ENCODE data around the gene MAP10.

The MAP10 gene

DNA sequence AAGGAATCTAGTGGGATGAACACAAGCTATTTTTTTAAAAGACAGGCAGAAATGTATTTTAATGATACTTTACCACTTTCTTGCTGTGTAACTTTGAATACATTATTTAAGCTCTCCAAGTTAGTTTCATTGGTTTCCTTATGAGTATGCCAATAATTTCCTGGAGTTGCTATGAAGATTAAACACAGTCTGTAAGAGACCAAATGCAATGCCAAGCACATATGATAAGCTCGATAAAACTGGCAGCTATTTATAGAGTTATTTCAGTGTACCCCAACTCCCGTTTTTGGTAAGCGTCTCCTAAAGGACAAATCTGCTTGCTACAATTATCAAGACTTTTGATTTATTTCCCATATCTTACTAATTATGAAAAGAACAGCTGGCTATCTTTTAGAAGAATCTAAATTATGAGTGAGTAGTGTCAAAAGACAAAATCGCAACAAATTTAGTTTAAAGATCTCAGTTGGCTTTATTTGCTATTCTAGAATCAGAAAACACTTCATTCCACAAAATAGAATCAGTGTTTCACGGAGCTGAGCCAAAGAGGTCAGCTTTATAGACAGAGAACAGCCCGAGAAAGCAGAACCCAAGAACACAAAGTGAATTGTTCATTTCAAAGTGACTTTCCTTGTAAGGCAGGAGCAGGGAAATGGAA lies 7.2 kb upstream of the MAP10 start:
- Histone ChIP-seq H3K9me3 (ENCODE audit: severe bottlenecking) (no peaks in the 10 kb centered on the region), H3K27ac (ENCODE audit: poor library complexity, severe bottlenecking) (no peak overlapping the region), H3K27me3 (ENCODE audit: insufficient read depth, poor library complexity, severe bottlenecking) (no peaks in the 10 kb centered on the region), H3K36me3 (ENCODE audit: low read depth) (no peaks in the 10 kb centered on the region), H3K4me3 (ENCODE audit: severe bottlenecking) (no peak overlapping the region), H3K4me1 (ENCODE audit: insufficient read depth, poor library complexity, severe bottlenecking) (peaks cover 6% of the 10 kb centered on the region)
- TF ChIP-seq, protein P1, sequence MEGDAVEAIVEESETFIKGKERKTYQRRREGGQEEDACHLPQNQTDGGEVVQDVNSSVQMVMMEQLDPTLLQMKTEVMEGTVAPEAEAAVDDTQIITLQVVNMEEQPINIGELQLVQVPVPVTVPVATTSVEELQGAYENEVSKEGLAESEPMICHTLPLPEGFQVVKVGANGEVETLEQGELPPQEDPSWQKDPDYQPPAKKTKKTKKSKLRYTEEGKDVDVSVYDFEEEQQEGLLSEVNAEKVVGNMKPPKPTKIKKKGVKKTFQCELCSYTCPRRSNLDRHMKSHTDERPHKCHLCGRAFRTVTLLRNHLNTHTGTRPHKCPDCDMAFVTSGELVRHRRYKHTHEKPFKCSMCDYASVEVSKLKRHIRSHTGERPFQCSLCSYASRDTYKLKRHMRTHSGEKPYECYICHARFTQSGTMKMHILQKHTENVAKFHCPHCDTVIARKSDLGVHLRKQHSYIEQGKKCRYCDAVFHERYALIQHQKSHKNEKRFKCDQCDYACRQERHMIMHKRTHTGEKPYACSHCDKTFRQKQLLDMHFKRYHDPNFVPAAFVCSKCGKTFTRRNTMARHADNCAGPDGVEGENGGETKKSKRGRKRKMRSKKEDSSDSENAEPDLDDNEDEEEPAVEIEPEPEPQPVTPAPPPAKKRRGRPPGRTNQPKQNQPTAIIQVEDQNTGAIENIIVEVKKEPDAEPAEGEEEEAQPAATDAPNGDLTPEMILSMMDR (IDR thresholded peaks at IDR 0.05; ENCODE audit: poor library complexity, severe bottlenecking): no peak
- ATAC-seq (ENCODE audit: low read depth) (no peak), DNase-seq (ENCODE audit: low spot score) (no peak)

DNA sequence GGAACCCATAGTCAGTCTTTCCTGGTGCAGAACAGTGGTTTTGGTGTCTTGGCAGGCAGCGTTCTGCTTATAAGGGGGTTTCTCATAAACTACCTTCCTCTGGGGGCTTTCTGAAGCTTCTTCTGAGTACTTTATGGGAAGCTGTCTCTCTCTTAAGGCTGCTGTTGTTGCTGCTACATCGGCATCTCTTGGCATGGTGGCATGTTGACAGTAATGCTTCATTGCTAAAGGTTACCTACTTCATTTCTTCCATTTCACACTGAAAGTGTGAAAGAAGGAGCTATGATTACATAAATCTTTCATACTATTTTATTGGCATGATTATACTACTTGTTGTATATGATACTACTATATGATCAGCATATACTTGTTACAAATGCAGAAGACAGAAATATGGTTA lies 6.3 kb upstream of the MAP10 start:
- H3K4me1 ChIP-seq (ENCODE audit: insufficient read depth, poor library complexity, severe bottlenecking): peaks cover 3% of the 10 kb centered on the region
- no peak overlapping the region for H3K27ac ChIP-seq (ENCODE audit: poor library complexity, severe bottlenecking)
- H3K36me3 ChIP-seq (ENCODE audit: low read depth): no peaks in the 10 kb centered on the region
- no peaks in the 10 kb centered on the region for H3K27me3 ChIP-seq (ENCODE audit: insufficient read depth, poor library complexity, severe bottlenecking)
- H3K4me3 ChIP-seq (ENCODE audit: severe bottlenecking): no peak overlapping the region
- no peak for ATAC-seq (ENCODE audit: low read depth)
- no peak for DNase-seq (ENCODE audit: low spot score)
- TF ChIP-seq, protein P1 (IDR thresholded peaks at IDR 0.05; ENCODE audit: poor library complexity, severe bottlenecking): no peak
- no peaks in the 10 kb centered on the region for H3K9me3 ChIP-seq (ENCODE audit: severe bottlenecking)

DNA sequence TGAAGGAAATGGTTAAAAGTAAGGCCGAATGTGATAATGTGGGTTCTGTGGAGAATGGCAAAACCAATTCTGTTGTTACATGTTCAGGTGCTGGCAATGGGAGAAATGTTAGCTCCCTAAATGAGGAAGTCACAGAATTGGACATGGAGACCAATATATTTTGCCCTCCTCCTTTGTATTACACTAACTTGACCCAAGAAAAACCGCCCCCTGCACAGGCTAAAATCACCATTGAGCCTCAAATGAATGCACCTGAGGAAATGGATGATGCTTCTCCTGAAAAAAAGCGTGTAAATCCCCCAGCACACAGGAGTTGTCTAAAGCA lies 932 bp downstream of the MAP10 start:
- Histone ChIP-seq H3K27ac (ENCODE audit: poor library complexity, severe bottlenecking) (no peak overlapping the region), H3K36me3 (ENCODE audit: low read depth) (no peaks in the 10 kb centered on the region), H3K4me3 (ENCODE audit: severe bottlenecking) (no peak overlapping the region), H3K9me3 (ENCODE audit: severe bottlenecking) (no peaks in the 10 kb centered on the region), H3K4me1 (ENCODE audit: insufficient read depth, poor library complexity, severe bottlenecking) (no peaks in the 10 kb centered on the region), H3K27me3 (ENCODE audit: insufficient read depth, poor library complexity, severe bottlenecking) (no peaks in the 10 kb centered on the region)
- TF ChIP-seq, protein P1 (IDR thresholded peaks at IDR 0.05; ENCODE audit: poor library complexity, severe bottlenecking): no peak
- DNase-seq (ENCODE audit: low spot score) (no peak), ATAC-seq (ENCODE audit: low read depth) (no peak)

DNA sequence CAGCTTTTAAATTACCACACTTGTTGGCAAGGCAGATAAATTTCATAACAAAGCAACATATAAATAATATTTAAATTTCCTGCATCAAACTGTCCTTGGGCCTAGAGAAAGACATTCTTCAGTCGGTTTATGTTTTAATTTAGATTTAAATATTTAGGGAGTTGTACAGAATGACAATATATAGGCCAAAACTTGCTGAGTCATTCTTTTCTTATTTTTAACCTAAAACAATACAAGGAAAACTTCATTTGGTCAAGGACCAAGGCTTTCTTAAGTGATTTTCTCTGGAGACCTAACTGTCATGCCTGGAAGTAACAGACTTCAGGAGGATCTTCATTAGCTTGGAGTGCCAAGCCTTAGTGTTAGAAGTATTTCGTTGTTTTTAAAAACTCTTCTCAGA lies 5.6 kb downstream of the MAP10 start:
- TF ChIP-seq, protein P1 (IDR thresholded peaks at IDR 0.05; ENCODE audit: poor library complexity, severe bottlenecking): no peak
- H3K4me3 ChIP-seq (ENCODE audit: severe bottlenecking): no peak overlapping the region
- H3K36me3 ChIP-seq (ENCODE audit: low read depth): no peaks in the 10 kb centered on the region
- DNase-seq (ENCODE audit: low spot score) (no peak), ATAC-seq (ENCODE audit: low read depth) (no peak)
- no peak overlapping the region for H3K27ac ChIP-seq (ENCODE audit: poor library complexity, severe bottlenecking)
- no peaks in the 10 kb centered on the region for H3K27me3 ChIP-seq (ENCODE audit: insufficient read depth, poor library complexity, severe bottlenecking)
- H3K9me3 ChIP-seq (ENCODE audit: severe bottlenecking): no peaks in the 10 kb centered on the region
- no peaks in the 10 kb centered on the region for H3K4me1 ChIP-seq (ENCODE audit: insufficient read depth, poor library complexity, severe bottlenecking)

DNA sequence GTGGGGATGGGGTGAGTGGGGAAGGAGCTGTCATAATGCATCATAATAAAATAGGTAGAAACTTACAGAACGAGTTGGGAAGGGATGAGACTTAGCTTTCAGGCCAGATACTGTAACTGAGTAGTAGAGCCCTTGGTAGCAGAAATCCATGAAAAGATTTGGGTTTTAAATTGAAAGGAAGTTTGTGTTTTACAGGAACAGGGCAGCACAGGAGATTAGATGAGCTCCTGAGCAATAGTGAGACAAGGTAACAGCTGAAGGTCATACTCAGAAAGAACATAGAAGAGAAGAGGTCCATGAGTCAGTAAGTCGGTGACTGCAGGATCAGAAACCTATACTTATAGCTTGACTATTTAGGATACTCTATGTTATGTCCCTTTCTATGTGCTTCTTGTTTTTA lies 7.3 kb downstream of the MAP10 start:
- no peaks in the 10 kb centered on the region for H3K36me3 ChIP-seq (ENCODE audit: low read depth)
- no peak overlapping the region for H3K4me3 ChIP-seq (ENCODE audit: severe bottlenecking)
- H3K4me1 ChIP-seq (ENCODE audit: insufficient read depth, poor library complexity, severe bottlenecking): no peaks in the 10 kb centered on the region
- TF ChIP-seq, protein P1 (IDR thresholded peaks at IDR 0.05; ENCODE audit: poor library complexity, severe bottlenecking): no peak
- no peaks in the 10 kb centered on the region for H3K9me3 ChIP-seq (ENCODE audit: severe bottlenecking)
- DNase-seq (ENCODE audit: low spot score): no peak
- no peak for ATAC-seq (ENCODE audit: low read depth)
- H3K27me3 ChIP-seq (ENCODE audit: insufficient read depth, poor library complexity, severe bottlenecking): no peaks in the 10 kb centered on the region
- H3K27ac ChIP-seq (ENCODE audit: poor library complexity, severe bottlenecking): no peak overlapping the region

Data from RWPE2 (cell line).